CD4-positive, alpha-beta T cell treated with Interleukin-6 for 4 hours (primary cell): ENCODE results near the gene DNAJC4.

Experiments
- DNase-seq: peaks from one replicate; pipeline ENCODE4 v3.0.0-alpha.2; 2020; ENCODE audit warnings: mixed read lengths

DNAJC4 gene

DNA sequence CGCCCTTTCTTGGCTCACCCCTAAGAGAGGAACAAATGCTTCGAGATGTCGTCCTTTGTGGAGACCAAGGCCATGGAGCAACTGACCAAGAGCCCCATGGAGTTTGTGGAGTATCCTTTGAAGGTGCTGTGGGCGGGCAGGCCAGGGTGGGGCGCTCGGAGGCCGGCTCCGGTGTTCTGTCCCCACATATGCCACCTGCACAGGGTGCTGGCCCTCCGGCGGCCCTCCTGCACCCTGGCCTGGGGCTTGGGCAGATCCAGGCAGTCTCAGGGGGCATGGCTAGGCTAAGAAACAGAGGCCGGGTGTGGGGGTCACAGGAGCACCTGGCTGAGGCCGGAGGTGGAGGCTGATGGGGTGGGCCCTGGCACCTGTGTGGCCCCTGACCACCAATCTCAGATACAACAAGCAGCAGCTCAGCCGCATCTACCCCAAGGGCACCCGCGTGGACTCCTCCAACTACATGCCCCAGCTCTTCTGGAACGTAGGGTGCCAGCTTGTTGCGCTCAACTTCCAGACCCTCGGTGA lies 31.3 kb downstream of the DNAJC4 start:
- no peak for DNase-seq

DNA sequence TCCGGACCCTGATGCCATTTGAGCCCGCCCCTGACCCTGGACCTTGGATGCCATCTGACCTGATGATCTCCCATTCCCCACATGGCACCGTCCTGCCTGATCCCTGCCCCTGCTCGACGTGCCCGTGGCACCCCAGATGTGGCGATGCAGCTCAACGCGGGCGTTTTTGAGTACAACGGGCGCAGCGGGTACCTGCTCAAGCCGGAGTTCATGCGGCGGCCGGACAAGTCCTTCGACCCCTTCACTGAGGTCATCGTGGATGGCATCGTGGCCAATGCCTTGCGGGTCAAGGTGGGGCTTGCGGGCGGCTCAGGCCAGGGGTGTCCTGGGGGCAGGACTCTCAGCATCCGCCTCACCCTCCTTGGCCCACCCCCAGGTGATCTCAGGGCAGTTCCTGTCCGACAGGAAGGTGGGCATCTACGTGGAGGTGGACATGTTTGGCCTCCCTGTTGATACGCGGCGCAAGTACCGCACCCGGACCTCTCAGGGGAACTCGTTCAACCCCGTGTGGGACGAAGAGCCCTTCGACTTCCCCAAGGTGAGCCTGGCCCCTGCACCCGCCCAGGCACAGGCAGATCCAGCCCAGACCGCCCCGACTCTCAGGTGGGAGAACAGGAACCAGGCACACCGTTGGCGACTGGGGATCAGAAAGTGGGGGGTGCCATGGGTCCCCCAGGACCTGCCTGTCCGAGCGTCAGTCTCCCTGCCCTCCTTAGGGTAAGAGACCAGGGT lies 32.1 kb downstream of the DNAJC4 start:
- DNase-seq: no peak

DNA sequence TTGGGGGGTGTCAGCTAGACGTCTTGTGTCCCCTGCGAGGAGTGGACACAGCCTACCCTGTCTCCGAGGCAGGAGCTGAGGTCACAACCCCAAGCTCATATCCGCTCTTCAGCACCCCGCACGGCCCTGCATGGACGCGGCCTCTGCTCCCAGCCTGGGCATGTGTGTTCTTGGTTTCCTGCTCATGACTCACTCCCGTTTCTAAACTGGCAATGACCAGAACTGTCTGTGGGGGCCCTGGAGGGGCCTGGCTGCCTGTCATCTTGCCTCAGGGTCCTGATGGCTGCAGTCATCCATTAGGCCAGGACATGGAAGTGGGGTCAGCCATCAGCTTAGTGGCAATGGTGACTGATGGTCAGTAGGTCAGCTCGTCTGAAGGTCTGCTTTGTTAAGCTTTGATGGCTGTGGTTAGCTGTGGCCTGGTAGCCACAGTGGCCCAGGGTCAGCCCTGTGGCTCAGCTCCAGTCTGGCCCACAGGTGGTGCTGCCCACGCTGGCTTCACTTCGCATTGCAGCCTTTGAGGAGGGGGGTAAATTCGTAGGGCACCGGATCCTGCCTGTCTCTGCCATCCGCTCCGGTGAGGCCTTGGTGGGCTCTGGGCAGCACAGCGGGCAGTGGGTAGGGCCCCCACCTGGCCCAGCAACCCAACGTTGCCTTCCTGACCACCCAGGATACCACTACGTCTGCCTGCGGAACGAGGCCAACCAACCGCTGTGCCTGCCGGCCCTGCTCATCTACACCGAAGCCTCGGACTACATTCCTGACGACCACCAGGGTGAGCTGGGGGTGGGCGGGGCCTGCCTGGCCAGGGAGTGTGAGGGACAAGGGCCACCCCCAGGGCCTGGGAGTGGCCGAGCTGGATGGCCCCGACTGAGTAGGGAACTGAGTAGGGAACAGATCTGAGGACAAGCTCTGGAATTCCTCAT lies 32.9 kb downstream of the DNAJC4 start:
- DNase-seq: no peak

DNA sequence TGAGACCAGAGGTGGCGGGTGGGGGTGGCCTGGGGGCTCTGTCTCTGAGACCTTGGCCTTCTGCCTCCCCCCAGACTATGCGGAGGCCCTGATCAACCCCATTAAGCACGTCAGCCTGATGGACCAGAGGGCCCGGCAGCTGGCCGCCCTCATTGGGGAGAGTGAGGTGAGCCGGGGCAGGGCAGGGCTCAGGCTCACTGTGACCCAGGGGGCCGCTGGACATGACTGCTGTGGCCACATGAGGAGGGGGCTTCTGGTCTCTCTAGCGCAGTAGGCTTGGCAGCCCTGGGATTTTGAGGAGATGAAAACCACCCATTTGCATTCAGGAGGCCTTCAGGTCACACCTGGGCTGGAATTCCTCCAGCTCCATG lies 33.6 kb downstream of the DNAJC4 start:
- DNase-seq: no peak

DNA sequence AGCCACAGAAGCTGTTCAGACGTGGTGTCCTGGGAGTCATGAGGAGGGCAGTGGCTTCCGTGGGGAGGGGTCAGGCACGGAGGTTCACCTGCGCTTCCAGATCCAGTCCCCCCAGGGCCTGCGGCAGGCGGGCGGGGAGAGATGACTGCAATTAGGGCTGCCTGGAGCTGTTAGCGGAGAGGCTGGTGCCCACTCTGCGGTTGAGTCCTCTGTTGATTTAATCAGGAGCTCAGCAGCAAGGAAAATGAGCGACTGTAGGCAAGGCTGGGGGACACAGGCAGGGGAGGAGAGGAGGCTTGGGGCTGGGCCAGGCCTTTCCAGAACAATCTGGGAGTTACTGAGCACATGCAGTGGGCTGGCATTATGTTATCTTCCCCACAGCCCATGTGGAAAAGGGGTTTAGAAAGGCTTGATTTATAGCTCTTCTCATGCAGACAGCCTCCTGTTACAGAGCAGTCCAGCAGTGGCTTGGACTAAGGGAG lies 34.1 kb downstream of the DNAJC4 start:
- DNase-seq: no peak

DNA sequence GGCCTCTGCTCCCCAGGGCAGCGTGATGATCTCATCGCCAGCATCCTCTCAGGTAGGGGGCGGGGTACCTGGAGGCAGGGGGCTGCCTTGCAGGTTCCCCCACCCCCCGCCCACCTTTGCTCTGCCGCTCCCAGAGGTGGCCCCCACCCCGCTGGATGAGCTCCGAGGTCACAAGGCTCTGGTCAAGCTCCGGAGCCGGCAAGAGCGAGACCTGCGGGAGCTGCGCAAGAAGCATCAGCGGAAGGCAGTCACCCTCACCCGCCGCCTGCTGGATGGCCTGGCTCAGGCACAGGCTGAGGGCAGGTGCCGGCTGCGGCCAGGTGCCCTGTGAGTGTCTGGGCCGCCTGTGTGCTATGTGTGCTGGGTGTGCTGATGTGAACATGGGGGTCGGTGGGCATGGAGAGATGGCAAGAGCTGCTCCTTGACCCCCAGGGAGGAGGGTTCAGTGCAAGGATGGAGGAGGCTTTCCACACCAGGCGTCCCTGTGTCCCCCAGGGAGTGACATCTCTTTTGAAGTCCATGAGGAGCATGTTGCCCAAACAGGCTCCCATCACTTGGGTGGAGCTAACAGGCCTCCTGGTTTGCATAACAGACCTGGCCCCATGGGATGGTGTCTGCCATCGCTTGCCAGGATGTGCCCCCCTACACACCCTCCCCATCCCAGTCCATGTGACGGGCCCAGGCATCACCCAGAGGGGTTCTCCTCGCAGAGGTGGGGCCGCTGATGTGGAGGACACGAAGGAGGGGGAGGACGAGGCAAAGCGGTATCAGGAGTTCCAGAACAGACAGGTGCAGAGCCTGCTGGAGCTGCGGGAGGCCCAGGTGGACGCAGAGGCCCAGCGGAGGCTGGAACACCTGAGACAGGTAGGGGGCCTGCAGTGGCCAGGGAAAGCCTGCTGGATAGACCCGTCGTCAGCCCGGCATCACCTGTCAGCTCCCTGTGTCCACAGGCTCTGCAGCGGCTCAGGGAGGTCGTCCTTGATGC lies 35.1 kb downstream of the DNAJC4 start:
- DNase-seq: no peak

DNA sequence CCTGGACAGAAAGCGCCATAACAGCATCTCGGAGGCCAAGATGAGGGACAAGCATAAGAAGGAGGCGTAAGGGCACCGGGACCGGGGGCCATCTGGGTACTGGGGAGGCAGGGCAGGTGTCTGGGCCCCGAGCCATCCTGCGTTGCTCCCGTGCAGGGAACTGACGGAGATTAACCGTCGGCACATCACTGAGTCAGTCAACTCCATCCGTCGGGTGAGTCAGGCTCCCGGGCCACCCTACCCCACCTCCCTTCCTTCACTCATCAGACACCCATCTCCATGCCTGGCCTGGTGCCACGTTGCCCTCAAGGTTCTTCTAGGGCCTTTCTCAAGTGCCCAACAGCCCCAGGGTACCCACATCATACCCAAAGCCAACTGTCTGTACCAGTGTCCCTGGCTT lies 36.0 kb downstream of the DNAJC4 start:
- no peak for DNase-seq

DNA sequence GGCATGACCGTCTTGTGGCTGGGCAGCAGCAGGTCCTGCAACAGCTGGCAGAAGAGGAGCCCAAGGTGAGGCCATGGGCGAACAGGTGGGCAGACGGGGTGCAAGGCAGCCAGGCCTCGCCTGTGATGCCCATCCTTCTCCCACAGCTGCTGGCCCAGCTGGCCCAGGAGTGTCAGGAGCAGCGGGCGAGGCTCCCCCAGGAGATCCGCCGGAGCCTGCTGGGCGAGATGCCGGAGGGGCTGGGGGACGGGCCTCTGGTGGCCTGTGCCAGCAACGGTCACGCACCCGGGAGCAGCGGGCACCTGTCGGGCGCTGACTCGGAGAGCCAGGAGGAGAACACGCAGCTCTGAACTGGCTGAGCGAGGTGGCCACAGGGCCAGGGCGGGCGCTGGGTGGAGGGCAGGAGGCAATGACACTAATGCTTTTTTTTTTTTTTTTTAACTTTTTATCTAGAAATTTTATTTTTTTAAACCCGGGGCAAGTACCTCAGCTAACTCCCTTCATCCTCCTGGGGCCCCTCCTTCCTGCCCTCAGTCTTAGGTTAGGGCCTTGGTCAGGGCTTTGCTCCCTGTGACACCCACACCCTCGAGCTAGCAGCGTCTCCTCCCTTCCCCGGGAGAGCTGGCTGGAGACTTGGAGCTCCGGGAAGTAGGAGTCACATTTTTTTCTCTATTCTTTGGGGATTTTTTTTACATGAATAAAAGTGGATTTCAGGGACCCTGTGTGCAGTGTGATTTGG lies 37.0 kb downstream of the DNAJC4 start:
- DNase-seq: no peak

DNA sequence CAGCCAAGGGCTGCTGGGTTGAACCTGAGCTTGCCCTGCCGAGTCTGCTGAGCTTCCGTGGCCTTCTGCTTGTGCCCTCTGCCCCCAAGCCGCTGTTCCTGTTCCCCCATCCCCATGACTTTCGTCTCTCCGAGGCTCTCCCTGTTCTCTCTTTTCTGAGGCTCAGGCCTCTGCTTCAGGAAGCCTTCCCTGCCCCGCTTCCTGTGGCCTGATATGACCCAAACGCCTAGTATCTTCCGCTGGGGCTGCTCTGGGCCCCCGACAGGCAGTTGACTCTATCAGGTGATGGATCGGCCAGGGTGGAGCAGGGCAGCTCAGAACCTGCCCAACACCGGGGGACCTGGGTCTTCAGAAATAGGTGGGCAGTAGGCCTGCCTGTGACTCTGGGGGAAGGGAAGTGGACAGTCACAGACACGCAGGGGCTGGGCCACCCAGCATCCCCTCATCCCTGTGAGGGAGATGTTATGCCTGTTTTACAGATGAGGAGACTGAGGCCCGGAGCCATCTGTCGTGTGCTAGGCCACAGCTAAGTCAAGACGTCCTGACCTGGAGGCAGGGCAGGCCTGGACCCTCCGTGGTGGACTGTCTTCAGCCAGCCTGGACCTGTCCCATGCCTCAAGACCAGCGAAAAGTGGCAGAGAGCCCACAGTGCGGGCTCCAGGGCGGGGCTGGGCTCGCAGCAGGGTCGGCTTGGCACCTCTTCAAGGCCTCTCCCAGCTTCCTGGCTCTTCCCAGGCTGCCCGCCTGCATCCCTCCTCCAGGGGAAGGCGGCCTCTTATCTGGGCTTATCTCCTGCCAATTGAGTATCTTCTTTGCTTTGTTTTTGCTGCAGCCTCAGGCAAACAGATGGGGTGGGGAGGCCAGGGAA lies 37.9 kb downstream of the DNAJC4 start:
- DNase-seq: no peak

DNA sequence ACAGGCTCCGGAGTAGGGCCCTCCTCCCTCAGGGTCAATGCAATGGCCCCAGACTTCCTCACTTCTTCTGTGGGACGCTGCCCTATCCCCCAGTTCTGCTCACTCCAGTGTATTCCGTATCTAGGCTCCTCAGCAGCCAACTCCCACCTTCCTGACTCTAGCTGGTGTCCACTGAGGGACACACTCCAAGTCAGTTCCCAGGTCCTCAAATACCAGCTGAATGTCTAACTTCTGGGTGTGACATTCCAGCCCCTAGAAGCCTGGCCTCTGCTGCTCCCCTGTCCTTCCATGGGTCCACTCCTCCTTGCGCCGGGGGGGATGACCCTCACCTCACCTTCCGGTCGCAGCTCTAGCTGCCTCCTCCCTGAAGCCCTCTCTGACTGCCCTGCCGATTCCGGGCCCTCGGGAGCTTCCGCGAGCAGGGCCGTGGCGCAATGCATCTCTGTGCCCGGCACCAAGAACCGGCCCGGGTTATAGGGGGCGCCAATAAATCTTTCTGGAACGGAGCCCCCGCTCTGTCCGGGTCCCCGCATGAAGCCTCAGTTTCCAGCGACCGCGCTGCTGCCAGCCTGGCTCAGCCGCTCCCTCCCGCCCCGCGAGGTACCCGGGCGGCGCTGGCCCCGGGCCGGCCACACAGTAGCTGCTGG lies 38.7 kb downstream of the DNAJC4 start:
- DNase-seq: peak; percentile 48

DNA sequence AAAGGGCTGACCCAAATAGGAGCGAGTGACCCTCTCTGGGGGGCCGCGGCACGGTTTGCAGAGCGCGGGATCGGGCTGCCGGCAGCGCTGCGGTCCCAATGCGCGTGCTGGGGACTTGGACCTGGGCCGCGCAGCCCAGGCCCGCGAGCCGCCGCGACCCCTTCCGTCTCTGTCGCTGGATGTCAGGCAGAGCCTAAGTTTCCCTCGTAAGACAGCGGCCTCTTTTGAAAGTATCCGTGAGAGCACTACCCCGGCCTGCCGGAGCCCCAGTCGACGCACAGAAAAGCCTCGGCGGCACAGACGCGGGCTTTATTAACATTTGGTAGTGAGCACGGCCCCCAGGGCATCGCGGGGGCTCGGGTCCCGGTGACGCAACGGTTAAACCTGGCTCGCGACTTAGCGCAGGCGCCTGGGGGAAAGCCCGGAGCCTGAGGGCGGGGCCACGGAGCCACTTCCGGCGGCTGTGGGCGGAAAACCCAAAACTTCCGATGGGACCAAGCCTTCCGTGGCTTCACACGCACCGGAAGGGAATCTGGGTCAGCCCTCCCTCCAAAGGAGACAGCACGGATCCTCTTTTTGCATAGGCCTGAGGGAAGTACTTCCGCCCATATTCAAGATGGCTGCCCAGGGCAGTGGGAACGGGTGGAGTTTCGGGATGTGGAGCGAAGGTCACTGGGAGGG lies 39.3 kb downstream of the DNAJC4 start:
- DNase-seq: peak; percentile 98

DNA sequence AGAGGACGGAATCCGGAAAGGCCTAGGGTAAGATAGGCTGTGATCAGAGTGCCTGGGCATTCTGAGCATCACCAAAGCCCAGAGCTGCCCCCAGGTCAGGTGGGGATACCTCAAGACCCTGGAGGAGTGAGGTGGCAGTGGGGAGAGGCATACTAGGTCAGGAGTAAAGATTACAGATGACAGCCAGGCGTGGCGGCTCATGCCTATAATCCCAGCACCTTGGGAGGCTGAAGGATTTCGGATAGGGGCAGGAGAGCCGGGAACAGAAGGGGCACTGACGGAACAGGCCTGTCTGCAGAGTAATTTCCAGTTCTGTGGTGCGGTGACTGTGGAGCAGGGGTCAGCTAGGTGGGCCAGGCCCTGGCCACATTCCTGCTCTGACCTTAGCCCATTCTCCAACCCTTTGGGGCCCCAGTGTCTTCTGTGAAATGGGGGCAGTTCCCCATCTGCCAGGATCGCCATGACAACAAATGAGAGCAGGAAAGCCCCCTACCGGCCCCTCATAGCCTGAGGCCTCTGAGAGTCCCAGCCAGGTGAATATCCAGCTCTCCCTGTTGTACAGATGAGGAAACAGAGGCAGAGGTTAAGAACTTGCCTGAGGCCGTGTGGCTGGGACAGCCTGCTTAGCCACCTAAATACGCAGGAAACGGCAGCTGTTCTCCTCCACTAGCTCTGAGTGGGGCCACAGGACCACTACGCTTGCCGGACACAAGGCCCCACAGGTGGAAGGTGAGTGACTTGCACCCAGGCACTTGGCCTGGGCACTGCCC lies 44.9 kb downstream of the DNAJC4 start:
- DNase-seq: no peak

DNA sequence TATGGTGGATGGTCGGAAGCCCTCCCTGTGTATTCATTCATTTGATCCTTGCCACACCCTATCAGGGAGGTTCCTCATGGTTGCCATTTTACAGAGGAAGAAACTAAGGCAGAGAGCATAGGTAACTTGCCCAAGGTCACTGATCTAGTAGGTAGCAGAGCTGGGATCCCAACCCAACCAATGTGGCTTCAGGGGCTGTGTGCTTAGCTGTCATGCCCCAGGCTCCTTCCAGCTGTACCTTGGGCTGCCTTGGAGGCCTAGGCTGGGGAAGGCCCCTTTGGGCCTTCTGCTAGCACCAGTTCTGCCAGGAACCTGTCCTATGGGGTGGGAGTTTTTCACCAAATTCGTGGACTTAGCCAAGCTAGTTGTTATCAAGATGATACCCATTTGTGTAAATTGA lies 45.5 kb downstream of the DNAJC4 start:
- DNase-seq: no peak

DNA sequence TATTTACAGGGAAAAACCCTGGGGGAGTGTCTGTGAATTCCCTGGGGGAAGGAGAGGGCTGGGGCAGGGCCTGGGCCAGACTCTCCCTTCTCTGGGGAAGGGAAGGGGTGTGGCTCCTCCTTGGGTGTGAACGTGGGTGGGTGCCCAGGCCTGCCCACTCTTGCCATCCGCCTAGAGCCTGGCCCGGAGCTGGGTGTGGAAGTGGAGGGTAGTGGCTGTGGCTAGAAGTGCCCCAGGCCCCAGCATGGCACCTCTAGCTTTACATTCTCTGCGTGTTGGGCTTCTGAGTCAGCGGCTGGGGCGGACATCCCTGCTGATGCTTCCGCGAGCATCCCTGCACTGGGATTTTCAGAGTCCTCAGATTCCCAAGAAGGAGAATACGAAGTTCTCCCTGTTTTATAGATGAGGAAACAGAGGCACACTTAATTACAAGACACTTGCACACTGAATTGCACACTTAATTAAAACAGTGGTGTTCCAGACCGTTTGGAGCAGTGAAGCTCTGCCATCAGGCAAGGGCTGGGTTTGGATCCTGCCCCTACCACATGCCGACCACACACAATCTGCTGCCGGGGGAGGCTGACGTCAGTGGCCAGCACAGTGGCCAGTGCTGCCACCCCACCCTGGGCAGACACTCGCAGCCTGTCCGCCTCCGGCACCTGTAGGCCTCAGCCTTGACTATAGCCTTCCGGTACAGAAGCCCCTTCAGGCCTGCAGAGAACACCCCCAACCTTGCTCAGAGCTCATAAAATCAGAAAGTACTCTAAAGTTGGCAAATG lies 46.5 kb downstream of the DNAJC4 start:
- DNase-seq: no peak

DNA sequence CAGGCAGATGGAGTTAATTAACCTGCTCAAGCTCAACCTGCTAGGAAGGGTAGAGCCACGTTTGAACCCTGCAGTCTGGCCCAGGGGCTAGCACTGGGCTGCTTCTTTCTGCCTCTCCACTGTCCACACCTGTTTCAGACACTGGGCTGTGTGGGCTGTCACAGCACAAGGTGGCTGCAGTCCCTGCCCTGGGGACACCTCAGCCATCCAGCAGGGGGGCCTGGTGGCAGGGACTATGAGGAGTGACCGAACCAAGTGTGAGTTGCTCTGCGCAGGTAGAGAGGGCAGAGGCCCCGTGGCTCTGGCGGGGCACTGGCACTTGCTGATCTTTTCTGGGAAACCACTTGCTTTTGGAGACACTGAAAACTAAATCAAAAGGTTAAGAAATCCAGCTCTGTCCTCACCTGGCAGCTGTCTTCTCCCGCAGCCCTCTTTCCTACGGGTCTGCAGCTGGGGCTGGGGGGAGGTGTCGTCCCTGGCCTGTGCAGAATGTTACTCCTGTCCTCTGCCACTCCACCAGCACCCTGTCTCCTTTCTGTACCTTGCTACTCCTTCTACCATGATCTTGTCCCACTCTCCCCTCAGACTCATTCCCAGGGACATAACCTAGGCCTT lies 48.3 kb downstream of the DNAJC4 start:
- DNase-seq: no peak

DNA sequence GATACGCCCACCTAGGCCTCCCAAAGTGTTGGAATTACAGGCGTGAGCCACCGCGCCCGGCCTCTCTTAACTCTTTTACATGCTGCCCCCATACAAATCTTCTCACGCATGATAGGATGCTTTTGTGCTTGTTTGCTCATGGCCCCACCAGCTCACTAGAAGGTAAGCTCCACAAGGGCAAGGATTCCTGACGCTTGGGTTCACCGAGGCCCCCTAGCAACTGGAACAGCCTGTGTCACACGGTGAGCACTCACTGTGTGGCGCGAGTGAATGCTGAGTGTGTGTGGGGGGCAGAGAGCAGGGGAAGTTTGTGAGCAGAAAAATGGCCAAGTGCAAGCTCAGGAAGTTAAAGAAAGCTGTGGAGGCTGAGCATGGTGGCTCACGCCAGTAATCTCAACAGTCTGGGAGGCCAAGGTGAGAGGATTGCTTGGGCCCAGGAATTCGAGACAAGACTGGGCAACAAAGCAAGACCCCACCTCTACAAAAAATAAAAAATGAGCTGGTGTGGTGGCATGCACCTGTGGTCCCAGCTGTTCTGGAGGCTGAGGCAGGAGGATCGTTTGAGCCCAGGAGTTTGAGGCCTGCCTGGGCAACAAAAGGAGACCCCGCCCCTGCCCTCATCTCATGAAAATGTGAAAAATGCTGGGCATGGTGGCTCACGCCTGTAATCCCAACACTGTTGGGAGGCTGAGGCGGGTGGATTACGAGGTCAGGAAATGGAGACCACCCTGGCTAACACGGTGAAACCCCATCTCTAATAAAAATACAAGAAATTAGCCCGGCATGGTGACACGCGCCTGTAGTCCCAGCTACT lies 51.8 kb downstream of the DNAJC4 start:
- no peak for DNase-seq

DNA sequence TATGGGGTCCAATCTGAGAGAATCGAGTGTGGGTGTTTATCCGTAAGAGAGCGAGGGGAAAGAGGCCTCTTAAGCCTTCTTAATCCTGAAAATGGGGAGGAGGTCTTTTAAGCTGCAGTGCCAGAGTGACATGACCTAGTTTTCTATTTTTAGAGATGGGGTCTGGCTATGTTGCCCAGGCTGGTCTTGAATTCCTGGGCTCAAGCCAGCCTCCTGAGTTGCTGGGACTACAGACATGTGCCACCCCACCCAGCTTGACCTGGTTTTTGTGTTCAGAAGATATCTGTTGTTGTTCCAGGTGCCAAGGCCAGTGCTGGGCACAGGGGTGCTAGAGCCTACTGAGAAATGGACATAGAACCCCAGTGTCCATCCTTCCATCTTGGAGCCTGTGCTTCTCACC lies 52.7 kb downstream of the DNAJC4 start:
- DNase-seq: no peak
